Keratinocyte (primary cell): ENCODE data around the gene MED29. TPM values are rescaled to one million over a fixed set of nuclear protein-coding genes. Genes with fewer than 3 reads are reported as not detected.

Experiments used
- DNase-seq: peaks from one replicate; pipeline ENCODE4 v3.0.0-alpha.2; 2011; ENCODE audit warnings: low read depth, missing footprints, low spot score
- FAIRE-seq: peaks from 2 replicates; lab custom pipeline; 2011; peaks lifted over from hg19 to GRCh38; lab: Jason Lieb, UNC
- H2AFZ ChIP-seq: 2 replicates; pipeline ENCODE4 v1.6.0; 2012; ENCODE audit warnings: low read length, control low read depth, inconsistent platforms; ENCODE audit not compliant: control insufficient read depth
- H3K27ac ChIP-seq: 2 replicates; pipeline ENCODE4 v1.5.1; 2011; ENCODE audit warnings: low read length; ENCODE audit not compliant: control insufficient read depth, insufficient read depth
- H3K27me3 ChIP-seq: 3 replicates; pipeline ENCODE4 v1.6.0; 2011; ENCODE audit warnings: low read length; ENCODE audit not compliant: control insufficient read depth, insufficient read depth; ENCODE audit errors: extremely low read depth
- H3K36me3 ChIP-seq, 2 experiments: 2 replicates in 1 of 2; 3 replicates in 1 of 2; pipeline ENCODE4 v1.5.1; 2011; ENCODE audit warnings: low read length in 2 of 2, mild to moderate bottlenecking in 1 of 2; ENCODE audit not compliant: control insufficient read depth in 2 of 2, insufficient read depth in 2 of 2; ENCODE audit errors: extremely low read depth in 1 of 2
- H3K4me1 ChIP-seq: 3 replicates; pipeline ENCODE4 v1.5.1; 2011; ENCODE audit warnings: low read length; ENCODE audit not compliant: control insufficient read depth, insufficient read depth; ENCODE audit errors: extremely low read depth
- H3K4me2 ChIP-seq: 3 replicates; pipeline ENCODE4 v1.6.0; 2011; ENCODE audit warnings: low read depth, low read length; ENCODE audit not compliant: control insufficient read depth, insufficient read depth; ENCODE audit errors: extremely low read depth
- H3K4me3 ChIP-seq, 3 experiments: fragments of 200-600 bp in 1 of 3; sonication (generic) in 1 of 3; 2 replicates in 2 of 3; 3 replicates in 1 of 3; pipeline ENCODE4 v1.5.1; 2011 to 2016; ENCODE audit warnings: low read length in 3 of 3, mild to moderate bottlenecking in 3 of 3, control low read depth in 2 of 3, inconsistent platforms in 1 of 3, low read depth in 1 of 3, mixed read lengths in 1 of 3, mixed run types in 1 of 3, moderate library complexity in 1 of 3; ENCODE audit not compliant: control insufficient read depth in 2 of 3, insufficient read depth in 2 of 3; ENCODE audit errors: extremely low read depth in 1 of 3
- H3K79me2 ChIP-seq: 2 replicates; pipeline ENCODE4 v1.6.0; 2012; ENCODE audit warnings: low read length; ENCODE audit not compliant: control insufficient read depth, insufficient read depth
- H3K9ac ChIP-seq: 3 replicates; pipeline ENCODE4 v1.6.0; 2011; ENCODE audit warnings: low read length; ENCODE audit not compliant: control insufficient read depth, insufficient read depth; ENCODE audit errors: extremely low read depth
- H3K9me1 ChIP-seq: 3 replicates; pipeline ENCODE4 v1.6.0; 2011; ENCODE audit warnings: low read length; ENCODE audit not compliant: control insufficient read depth, insufficient read depth; ENCODE audit errors: extremely low read depth
- H3K9me3 ChIP-seq: 2 replicates; pipeline ENCODE4 v1.5.1; 2012; ENCODE audit warnings: low read depth, low read length; ENCODE audit not compliant: control insufficient read depth
- H4K20me1 ChIP-seq: 3 replicates; pipeline ENCODE4 v1.6.0; 2011; ENCODE audit warnings: low read length; ENCODE audit not compliant: control insufficient read depth, insufficient read depth; ENCODE audit errors: extremely low read depth
- EZH2 ChIP-seq: IDR thresholded peaks from one replicate; pipeline ENCODE4 v1.6.1; 2012; ENCODE audit warnings: inconsistent platforms, mild to moderate bottlenecking, low read length, moderate library complexity
- dilution Hi-C: fragments of 300-500 bp; cut with MboI; formaldehyde crosslinking; loops from one replicate; pipeline ENCODE4 v1.7.0; 2020; ENCODE audit warnings: low sequenced_read_pairs; ENCODE audit not compliant: extremely low pct_ligation_motif_present
- polyA plus RNA-seq, 5 experiments: library from polyadenylated mRNA; depleted of rRNA in 3 of 5; stranded (reverse) in 3 of 5; stranded (forward) in 1 of 5; unstranded in 1 of 5; fragments of >200 nt; gene quantifications; 1 replicate in 1 of 5; 2 replicates in 3 of 5; 3 replicates in 1 of 5; pipeline versions ENCODE4 v1.2.1 to v1.2.3, GENCODE V29; 2011 to 2012; ENCODE audit warnings: missing spikeins in 2 of 5, low read depth in 1 of 5, low replicate concordance in 1 of 5
- TF ChIP-seq, protein P1 (sequence below), 3 experiments: IDR thresholded peaks in 1 of 3; conservative IDR thresholded peaks in 1 of 3; optimal IDR thresholded peaks in 1 of 3; 2 replicates in 2 of 3; 3 replicates in 1 of 3; pipeline versions ENCODE3 to v1.5.1; 2011; ENCODE audit warnings: low read length in 3 of 3, mild to moderate bottlenecking in 3 of 3, moderate library complexity in 2 of 3, control low read depth in 1 of 3, inconsistent platforms in 1 of 3; ENCODE audit not compliant: insufficient read depth in 2 of 3; ENCODE audit errors: extremely low read depth in 1 of 3

Gene MED29
- polyA plus RNA-seq, 1 donor (not counting 4 experiments of a cell fraction or from before 2014, with no cell fraction given): 14.7 TPM

DNA sequence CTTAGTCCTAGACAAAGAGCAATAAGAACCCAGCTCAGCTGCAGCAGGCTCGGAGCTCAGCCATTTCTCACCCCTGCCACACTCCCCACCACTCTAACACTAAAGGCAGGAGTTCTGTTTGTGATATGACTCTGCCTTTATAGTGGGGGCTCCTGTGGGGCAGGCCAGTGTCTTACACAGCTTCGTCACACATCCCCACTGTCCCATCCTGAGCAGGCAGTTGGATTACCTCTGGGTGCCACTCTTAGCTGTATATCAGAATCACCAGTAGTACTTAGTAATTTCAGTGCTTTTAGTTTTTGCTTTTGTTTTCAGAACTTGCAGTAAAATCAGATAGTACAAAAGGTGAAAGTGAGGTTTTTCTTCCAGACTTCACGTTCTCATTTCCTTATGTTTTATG, 32.2 kb upstream of the MED29 start:
- Histone ChIP-seq H3K9me1 (peaks cover 3% of the 10 kb centered on the region), H3K9me3 (no peaks in the 10 kb centered on the region), H3K79me2 (no peaks in the 10 kb centered on the region), H3K27me3 (no peaks in the 10 kb centered on the region), H3K36me3 (peaks cover 26 to 57% of the 10 kb centered on the region in 2 experiments), H3K4me3 (no peak overlapping the region), H3K27ac (no peak overlapping the region), H3K9ac (no peak overlapping the region), H3K4me1 (peaks cover 22% of the 10 kb centered on the region), H3K4me2 (no peak overlapping the region), H2AFZ (no peak overlapping the region), H4K20me1 (no peaks in the 10 kb centered on the region)
- FAIRE-seq: no peak
- TF ChIP-seq EZH2: no peak
- TF ChIP-seq, protein P1, sequence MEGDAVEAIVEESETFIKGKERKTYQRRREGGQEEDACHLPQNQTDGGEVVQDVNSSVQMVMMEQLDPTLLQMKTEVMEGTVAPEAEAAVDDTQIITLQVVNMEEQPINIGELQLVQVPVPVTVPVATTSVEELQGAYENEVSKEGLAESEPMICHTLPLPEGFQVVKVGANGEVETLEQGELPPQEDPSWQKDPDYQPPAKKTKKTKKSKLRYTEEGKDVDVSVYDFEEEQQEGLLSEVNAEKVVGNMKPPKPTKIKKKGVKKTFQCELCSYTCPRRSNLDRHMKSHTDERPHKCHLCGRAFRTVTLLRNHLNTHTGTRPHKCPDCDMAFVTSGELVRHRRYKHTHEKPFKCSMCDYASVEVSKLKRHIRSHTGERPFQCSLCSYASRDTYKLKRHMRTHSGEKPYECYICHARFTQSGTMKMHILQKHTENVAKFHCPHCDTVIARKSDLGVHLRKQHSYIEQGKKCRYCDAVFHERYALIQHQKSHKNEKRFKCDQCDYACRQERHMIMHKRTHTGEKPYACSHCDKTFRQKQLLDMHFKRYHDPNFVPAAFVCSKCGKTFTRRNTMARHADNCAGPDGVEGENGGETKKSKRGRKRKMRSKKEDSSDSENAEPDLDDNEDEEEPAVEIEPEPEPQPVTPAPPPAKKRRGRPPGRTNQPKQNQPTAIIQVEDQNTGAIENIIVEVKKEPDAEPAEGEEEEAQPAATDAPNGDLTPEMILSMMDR (optimal IDR thresholded peaks at IDR 0.05 in 1 of 3, IDR thresholded peaks at IDR 0.05 in 1 of 3, conservative IDR thresholded peaks at IDR 0.05 in 1 of 3; ENCODE audit: extremely low read depth in 1 of 3, insufficient read depth in 2 of 3, low read length in 3 of 3): no peak
- DNase-seq: no peak
- dilution Hi-C loops: no loop called here

- dilution Hi-C loops: no loop called here
- Histone ChIP-seq H3K9me3 (no peaks in the 10 kb centered on the region), H4K20me1 (no peaks in the 10 kb centered on the region), H3K9ac (no peak overlapping the region), H3K4me2 (no peak overlapping the region), H2AFZ (no peak overlapping the region), H3K9me1 (peaks cover 3% of the 10 kb centered on the region), H3K36me3 (peaks cover 22 to 51% of the 10 kb centered on the region in 2 experiments), H3K4me3 (no peak overlapping the region), H3K4me1 (peaks cover 23% of the 10 kb centered on the region), H3K27me3 (no peaks in the 10 kb centered on the region), H3K27ac (no peak overlapping the region), H3K79me2 (no peaks in the 10 kb centered on the region)
- DNase-seq (no peak), FAIRE-seq (no peak)
- TF ChIP-seq EZH2: no peak
- TF ChIP-seq, protein P1 (optimal IDR thresholded peaks at IDR 0.05 in 1 of 3, IDR thresholded peaks at IDR 0.05 in 1 of 3, conservative IDR thresholded peaks at IDR 0.05 in 1 of 3; ENCODE audit: extremely low read depth in 1 of 3, insufficient read depth in 2 of 3, low read length in 3 of 3): no peak
Measured at GRCh38 chr19:39360599-39360998, 30.6 kb upstream of the MED29 start.
